HG03378 (cell line): ENCODE measurements around the gene BARHL2.

ENCODE experiments used
- ATAC-seq: cut with Tn5 transposase; IDR thresholded peaks from one replicate; pipeline ENCODE4 v1.9.1; 2021; ENCODE audit warnings: mild to moderate bottlenecking, moderate library complexity; ENCODE audit not compliant: unreplicated experiment

BARHL2 gene

GRCh38 chr1:90716552-90717355 is at the start of gene BARHL2:
TSS of gene BARHL2 (minus strand) at chr1:90717302. CDS start at chr1:90717195, 107 bp downstream.
- ATAC-seq = no peak

DNA sequence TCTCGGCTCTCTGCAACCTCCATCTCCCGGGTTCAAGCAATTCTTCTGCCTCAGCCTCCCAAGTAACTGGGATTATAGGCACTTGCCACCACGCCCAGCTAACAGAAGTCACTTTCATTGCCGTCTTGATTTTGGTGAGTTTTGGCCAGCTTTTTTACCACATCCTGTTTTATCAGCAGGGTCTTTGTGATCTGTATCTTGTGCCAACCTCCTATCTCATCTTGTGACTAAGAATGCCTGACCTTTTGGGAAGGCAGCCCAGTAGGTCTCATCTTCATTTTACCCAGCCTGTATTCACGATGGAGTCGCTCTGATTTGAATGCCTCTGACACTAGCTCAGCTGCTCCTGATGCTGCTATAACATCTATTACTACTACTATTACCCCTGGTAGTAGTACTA is 46.8 kb upstream of the BARHL2 start:
- no peak for ATAC-seq

GRCh38 chr1:90763506-90763905 is 46.4 kb upstream of the BARHL2 start:
- no peak for ATAC-seq

- ATAC-seq = no peak
These were observed 44.9 kb upstream of the BARHL2 start for GRCh38 chr1:90761781-90762589.

DNA sequence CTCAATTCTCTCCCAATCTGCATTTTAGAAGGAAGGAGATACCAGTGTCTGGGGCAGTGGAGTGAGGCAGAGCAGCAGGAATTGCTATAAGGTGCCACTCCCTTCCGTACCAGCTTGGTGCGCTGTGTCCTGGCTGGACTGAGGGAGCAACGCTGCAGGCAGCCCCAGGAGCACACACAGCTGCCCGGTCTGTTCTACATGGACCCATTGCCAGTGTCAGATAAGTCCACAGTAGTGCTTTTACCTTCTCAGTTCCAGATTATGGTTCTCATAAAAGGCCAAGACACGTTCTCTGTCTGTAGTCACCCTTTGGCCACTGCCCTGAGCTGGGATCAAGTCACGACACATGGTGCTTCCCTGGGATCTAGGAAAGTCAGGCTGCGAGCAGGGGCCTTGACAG is 44.1 kb upstream of the BARHL2 start:
- ATAC-seq = no peak

DNA sequence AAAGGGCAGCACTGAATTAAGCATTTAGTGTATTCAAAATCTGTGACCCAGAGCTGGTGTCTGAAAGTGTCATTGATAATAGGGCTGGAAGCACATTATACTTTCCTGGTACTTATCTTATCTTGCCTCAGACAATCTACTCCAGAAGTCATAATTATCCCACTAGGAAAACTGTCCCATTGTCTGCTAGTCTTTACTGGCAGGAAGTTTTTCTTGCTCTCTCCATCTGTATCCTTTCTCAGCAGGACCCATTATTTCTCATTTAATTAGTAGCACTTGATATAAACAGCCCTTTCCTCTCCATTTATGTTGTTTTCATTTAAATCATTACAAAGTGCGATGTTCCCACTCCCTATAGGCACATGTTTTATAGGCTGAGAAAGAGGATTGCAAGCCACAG is 36.5 kb upstream of the BARHL2 start:
- no peak for ATAC-seq

DNA sequence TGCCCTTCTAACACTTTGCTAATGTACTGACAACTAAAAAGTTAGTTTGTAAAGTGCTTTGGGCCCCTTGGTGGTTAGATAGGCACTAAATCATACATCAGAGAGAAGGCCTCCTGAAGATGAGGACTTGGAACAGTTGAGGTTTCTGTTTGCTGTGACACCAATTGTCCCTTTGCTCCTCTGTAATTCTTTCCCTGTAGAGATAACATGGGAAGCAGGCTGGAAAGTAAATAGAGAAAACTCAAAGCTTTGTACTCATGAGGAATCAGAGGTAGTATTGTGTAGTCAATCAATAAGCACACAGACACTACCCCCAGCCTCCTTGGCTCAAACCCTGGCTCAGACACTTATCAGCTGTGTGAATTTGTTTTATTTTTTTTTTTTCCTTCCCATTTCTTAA is 31.6 kb upstream of the BARHL2 start:
- no peak for ATAC-seq

- ATAC-seq = no peak
These were observed 29.8 kb upstream of the BARHL2 start for GRCh38 chr1:90746857-90747256.

DNA sequence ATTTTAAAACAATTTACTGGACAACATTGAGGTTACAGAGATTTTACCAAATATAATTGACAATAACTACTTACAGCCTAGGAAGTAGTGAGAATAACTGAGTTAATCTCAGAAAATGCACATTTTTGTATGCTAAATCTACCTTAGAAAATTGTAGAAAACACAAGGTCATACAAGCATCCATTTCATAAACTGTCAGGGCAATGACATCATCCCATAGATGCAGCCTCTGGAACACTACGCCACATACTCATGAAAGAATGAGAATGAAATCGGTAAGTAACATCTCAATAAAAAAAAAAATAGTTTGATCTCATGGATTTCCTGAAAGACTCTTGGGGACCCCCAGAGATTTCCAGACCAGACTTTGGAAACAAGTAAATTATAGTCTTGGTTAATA is 28.9 kb upstream of the BARHL2 start:
- no peak for ATAC-seq

GRCh38 chr1:90732136-90732535 is 15.0 kb upstream of the BARHL2 start:
- ATAC-seq = no peak

GRCh38 chr1:90731382-90732050 is 14.4 kb upstream of the BARHL2 start:
- no peak for ATAC-seq

DNA sequence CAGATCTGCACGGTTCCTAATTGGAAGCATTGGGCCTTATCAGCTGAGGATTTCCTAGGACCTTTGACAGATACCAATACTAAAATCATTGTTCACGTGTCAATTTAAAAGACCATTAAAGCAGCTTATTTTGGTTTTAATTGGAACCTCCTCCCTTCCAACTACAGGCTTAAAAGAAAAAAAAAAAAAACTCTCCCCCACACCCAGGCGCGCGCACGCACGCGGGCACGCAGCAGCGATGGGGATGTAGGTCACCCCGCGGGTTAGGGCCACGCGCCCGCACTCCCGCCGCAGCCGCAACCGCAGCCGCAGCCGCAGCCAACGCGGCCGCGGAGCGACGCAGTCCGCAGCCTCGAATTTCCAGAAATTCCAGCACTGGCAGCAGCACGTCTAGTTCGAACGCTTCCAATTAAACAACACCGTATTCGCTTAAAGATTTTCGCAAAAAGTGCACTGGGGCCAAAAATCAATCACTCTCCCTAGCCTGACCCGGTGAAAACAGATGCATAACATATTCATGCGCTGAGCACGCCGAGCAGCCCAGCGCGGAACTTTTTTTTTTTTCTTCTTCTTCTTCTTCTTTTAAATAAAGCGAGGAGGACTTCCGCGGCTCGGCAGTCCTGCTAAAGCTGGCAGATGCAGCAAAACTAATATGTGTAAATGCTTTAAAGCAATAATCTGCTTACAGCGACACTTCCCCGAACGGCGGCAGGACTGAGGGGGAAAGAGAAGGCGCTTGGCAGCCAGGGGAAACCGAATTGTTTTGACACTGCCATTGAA is 13.3 kb upstream of the BARHL2 start:
- ATAC-seq = no peak

DNA sequence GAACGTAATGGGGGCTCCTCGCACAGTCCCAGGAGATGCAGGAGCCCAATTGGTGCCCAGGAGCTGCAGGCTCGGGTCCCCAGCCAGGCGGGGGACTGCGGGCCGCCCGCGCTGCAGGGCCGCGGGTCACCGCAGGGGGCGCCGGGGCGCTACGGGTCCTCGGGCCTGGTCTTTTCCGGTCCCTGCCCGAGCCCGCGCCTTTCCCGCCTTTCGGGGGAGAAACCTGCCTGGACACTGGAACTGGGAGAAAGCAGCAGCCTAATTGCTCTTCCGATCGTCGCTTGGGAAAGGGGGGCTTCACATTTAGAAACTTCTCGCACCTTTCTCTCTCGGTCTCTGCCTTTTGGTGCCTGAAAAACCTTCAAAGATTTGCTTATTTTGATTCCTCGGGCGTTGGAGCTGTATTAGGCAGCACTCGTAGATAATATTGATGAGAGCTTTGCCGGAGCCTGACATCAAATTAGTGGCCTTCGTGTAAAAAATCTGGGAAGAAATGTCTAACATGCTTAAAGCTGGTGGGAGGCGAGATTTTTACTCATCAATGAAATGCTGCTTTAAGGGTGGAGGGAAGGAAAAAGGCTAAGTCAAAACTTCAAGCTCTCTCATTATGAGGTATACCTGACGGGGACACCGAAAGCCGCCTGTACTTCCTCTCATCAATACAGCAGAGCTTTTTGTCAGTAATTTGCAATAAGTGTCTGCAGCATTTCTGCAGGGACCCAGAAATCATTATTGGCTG is 12.6 kb upstream of the BARHL2 start:
- no peak for ATAC-seq

GRCh38 chr1:90728502-90729287 is 11.6 kb upstream of the BARHL2 start:
- no peak for ATAC-seq

DNA sequence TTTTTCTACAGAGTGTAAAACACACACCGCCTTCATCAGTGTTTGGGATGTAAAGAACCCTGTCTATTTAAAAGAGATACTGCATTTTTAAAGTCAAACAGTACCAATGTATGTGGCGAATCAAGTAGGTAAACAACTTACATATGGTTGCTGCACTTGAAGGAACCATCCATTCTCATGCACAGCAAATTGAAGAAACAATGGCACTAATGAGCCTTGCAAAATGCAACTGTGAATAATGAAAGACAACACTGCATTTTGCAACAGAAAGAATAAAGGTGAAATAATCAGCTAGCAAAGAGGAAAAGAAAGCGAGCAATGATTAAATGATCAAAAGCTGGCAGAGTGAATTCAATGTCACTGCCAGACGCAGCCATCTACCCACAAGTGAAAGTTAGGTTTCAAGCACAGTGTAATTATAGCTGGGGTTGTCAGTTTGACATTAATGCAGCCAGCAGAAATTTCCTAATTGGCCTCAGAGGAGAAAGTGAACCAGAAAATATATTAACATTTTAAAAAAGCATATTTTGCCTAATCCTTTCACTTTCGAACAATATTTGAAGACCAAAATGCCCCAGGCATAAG is 10.9 kb upstream of the BARHL2 start:
- ATAC-seq = no peak

DNA sequence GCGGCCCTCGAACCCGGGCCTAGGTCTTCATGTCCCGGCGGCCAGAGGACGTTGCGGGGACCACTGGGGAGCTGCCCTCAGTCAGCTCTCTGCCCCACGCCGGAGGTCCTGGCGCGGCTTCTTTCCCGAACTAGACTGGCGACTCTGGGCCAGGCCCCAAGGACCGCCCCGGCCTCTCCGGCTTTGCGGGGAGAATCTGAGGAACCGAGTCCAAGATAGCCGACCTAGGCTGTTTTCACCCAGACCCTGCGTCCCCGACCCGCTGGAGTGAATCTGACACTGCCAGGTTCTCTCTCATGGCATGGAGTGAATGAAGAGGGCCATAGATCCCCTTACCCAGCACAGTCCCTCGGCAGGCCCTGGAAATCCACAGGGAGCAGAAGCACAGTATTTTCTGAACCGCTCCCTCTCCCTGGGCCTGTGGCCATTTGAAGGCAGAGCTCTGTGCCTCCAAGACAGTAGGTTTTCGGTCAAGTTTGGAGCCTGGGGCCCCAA is 9.9 kb upstream of the BARHL2 start:
- ATAC-seq = no peak

- ATAC-seq = no peak
These were observed 9.4 kb upstream of the BARHL2 start for GRCh38 chr1:90726425-90726985.

GRCh38 chr1:90725657-90726424 is 8.7 kb upstream of the BARHL2 start:
- ATAC-seq = no peak
